HG03025 (cell line): ENCODE data around the gene PLAAT3.
"Not testable (repeated sequence)": the region's sequence is repeated elsewhere in the genome, so short reads cannot be mapped to it uniquely, and the experiment has no call there.

ENCODE experiments used
- ATAC-seq: cut with Tn5 transposase; IDR thresholded peaks from one replicate; pipeline ENCODE4 v1.9.1; 2021; ENCODE audit warnings: mild to moderate bottlenecking, moderate library complexity; ENCODE audit not compliant: unreplicated experiment, low FRiP score

The PLAAT3 gene

DNA sequence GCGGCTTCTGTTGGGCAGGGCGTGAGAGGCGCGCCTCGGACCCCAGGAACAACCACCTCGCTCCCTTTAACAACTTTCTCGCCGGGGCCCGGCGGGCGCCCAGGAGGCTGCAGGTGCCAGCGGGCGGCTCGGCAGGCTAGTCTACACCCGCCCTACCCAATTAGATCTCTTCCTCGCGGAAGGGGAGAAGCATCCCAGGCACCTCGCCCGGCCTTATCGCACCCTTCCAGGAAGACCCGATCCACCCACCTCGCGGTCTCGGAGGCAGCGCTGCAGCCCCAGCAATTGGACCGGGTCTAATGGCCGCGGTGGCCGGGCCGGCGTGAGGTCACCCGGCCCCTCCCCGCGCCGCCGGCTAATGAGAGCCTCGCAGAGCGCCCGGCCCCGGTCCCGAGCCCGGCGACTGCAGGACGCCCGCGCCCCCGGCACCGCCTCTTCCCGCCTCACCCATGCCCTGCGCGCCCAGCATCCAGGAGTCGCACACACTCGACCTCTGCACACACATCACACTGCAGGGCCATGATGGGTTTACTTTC lies at the start of gene PLAAT3:
TSS of gene PLAAT3 (minus strand) at position 298 of the 536 bp plus-strand sequence. CDS start 419 bp downstream, outside the sequence.
- ATAC-seq, result no peak

DNA sequence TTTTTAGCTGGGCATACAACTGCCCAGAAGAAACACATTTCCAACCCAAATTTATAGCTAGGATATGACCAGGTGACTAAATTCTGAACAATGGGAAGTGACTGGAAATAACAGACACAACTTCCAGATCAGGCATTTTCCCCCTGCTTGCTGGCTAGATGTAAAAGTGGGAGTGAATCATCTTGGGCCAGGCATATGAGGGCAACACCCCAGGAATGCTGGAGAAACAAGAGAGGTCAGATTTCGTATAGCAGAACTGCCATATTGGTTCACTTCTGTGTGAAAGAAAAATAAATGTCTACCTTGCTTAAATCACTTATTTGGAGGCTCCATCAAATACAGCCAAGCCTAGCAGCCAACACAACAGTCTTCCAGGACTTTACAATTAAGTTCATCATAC lies 49.6 kb upstream of the PLAAT3 start:
- no peak for ATAC-seq

DNA sequence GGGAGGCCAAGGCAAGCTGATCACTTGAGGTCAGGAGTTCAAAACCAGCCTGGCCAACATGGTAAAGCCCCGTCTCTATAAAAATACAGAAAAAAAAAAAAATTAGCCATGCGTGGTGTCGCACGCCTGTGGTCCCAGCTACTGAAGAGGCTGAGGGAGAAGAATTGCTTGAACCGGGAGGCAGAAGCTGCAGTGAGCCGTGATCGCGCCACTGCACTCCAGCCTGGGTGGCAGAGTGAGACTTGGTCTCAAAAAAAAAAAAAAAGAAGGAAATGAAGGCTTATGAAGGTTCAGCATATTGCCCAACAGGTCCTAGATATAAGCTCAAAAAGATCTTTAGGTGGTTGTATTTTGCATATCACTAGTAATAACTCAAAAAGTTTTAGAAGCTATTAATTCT lies 46.7 kb upstream of the PLAAT3 start:
- ATAC-seq, result no peak

DNA sequence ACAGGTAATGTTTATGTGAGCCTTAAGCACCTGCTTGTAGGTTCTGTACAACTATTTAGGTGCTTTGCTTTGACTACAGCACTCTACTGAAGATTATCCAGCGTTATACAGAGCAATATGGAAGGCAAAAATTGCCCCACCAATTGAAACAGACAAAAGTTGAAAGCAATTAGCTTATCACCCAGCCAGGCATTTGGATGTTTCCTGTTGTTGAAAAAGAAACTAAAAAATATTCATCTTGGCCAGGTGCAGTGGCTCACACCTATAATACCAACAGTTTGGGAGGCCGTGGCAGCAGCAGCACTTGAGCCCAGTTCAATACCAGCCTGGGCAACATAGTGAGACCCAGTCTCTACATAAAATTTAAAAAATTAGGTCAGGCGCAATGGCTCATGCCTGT lies 38.4 kb upstream of the PLAAT3 start:
- no peak for ATAC-seq

DNA sequence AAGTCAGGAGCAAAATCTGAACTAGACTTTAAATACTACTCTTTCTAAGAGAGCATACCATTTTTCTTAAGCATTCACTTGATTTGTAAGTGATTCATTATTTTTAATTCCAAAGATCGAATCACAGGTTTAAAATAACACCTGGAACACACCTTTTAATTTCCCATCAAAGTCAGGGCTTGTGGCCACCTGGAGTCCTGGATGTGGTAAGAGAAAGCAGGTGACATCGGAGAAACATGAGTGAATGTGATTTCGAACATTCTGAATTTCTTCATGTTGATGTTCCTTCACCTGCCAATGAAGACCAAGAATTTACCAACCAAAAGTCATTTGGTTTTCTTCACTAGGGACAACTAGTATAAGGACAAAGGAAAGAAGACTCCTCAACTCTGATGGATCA lies 29.0 kb upstream of the PLAAT3 start:
- no peak for ATAC-seq

DNA sequence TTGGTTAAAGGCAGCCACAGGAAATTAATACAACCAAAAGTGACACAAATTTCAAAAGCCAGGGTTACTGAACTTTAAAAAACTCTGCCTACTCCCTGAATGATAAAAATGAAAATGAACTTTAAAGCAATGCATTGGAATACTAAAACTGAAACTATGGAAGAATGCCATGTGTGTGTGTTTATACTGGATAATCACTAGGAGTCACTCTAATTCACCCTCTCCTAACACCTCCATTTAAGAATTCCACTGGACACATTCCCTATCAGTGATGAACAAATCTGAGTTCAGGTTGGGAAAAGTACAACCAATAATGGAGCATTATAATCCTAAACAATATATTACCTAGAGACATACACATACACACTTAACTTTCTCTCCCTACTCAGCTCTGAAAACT lies 27.5 kb upstream of the PLAAT3 start:
- ATAC-seq, result no peak

DNA sequence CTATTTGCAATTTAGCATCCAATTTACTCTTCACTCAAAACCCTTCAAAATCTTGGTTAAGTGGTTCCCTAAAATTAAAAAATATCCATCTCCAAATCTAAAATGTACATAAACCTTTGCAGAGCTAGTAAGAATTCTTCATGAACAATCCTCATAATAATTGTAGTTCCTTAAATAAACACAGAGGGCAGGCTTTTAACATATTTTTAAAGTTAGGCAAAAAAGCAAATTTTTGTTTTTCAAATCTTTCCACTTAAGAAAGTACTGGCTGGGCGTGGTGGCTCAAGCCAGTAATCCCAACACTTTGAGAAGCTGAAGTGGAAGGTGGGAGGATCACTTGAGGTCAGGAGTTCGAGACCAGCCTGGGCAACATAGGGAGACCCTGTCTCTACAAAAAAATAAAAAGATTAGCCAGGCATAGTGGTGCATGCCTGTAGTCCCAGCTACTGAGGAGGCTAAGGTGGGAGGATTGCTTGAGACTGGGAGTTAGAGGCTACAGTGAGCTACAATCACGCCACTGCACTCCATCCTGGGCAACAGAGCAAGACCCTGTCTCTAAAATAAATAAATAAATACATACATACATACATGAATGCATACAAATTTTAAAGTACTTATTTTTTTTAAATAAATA lies 25.1 kb upstream of the PLAAT3 start:
- no peak for ATAC-seq

DNA sequence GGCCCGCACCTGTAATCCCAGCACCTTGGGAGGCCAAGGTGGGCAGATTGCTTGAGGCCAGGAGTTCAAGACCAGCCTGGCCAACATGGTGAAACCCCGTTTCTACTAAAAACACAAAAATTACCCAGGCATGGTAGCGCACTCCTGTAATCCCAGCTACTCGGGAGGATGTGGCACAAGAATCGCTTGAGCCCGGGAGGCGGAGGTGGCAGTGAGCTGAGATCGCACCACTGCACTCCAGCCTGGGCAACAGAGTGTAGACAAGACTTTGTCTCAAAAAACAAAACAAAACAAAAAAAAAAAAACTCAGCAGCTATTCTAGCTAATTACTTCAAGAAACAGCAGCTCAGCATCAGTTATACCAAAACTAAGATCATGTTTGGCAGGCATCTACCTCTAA lies 24.2 kb upstream of the PLAAT3 start:
- not testable (repeated sequence) for ATAC-seq

DNA sequence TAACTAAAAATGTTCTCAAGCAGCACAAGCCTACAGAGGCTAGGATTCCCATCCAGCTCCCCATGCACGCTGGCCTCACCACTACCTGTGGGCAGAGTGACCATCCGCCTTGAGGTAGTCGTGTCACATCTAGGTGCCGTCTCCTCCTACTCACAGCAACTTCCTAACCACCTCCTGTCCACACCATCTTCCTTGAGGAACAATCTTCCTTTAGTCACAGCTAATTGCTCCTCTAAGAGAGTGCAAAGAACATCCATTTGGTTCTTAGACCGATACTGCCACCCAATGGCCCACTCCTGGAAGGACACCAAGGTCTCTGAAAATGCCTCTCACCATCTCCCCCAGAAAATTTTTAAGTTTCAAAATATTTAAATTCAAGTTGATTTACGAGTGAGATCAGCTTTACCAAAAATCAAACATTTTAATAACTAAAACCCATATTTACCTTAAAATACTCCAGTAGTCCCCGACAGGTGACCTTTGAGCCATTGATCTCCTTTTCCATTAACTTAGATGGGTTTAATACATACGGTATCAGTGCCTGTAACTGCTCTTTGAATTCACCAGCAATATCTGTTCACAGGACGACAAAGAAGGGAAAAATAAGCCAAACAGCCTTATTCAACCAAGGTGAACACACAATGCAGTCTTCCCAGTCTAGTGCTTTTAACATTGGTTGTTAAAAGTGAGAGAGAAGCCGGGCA lies 21.7 kb upstream of the PLAAT3 start:
- no peak for ATAC-seq

DNA sequence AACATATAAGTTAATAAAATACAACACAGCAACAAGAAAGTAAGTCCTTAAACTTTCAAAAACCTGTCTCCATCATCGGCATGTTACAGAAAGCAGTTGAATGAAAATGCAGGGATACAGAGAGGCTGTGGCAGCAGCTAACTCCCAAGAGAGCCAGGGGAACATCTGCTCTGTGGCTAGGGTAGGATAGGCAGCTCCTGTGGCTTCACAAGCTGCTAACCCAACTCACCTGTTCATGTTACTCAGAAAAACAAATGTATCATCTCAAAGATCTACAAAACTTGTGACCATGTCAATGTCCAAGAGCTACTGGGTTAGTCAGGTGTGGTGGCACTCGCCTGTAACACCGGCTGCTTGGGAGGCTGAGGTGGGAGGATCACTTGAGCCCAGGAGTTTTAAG lies 15.2 kb upstream of the PLAAT3 start:
- no peak for ATAC-seq

DNA sequence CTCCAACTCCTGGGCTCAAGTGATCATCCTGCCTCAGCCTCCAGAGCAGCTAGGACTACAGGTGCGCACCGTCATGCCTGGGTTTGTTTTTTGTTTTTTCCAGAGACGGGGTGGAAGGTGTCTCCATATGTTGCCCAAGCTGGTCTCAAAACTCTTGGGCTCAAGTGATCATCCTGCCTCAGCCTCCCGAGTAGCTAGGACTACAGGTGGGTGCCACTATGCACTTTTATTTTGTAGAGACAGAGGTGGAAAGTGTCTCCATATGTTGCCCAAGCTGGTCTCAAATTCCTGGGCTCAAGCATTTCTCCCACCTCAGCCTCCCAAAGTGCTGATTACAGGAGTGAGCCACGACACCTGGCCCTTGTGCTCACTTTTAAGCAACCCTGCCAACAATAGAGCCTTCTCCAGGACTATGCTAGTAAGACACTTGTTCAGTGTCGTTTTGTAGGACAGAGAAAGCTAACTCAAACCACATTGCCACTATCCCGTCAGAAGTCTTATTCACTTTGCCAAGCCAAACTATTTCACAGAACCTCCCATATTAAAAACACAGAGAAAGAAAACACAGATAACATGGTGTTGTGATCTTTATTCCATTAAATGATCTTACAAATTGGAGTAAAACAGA lies 9.4 kb upstream of the PLAAT3 start:
- ATAC-seq, result no peak

DNA sequence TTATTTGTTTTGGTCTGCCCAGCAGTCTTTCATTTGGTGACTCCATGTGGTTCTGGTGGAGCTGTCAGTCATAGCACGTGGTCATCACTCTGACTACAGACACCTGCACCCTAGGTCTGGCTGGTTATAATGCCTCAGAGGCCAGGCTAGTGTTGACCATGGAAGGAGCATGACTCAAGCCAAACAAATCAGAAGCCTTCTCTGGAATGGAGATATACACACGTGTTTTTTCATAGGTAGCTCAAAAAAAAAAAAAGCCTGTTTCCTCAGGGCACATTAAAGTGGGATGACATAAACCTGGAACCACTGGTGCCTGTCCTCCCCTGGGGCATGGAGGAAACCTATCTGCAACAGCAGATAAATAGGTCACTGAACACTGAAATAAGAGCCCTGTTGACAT lies 8.1 kb upstream of the PLAAT3 start:
- no peak for ATAC-seq

DNA sequence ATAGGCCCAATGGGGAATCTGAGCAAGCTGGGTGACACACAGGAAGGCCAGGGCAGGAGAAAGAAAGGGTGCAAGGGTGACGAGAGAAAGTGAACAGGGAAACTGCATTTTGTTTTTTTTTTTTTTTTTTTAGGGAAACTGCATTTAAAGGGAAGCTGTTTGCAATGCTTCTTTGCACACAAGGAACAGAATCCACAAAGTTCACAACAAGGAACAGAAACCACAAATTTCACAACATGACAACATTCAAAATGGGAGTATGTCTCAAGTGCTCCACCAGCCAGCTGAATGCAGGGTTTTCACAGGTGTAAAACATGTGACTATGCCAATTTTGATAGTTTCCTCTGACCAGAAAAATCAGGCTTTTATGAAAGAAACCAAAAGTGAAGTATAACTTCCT lies 6.8 kb upstream of the PLAAT3 start:
- ATAC-seq, result no peak

DNA sequence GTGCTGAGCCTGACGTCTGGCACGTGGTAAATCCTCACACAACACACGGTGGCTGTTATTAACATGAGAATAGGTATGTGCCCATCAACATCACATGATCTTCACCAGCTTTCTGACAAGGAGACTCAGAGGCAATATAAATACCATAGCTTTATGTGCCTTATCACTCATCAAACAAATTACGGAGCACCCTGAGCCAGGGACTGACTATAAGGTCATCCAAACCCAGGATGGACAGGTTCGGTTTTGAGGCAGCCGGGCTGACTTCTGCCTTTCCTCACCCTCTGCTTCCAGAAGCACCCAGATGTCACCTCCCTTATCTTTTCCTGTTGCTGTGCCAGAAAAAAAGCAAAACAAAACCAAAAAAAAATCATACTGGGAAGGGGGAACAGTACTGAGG lies 5.7 kb upstream of the PLAAT3 start:
- ATAC-seq, result no peak

DNA sequence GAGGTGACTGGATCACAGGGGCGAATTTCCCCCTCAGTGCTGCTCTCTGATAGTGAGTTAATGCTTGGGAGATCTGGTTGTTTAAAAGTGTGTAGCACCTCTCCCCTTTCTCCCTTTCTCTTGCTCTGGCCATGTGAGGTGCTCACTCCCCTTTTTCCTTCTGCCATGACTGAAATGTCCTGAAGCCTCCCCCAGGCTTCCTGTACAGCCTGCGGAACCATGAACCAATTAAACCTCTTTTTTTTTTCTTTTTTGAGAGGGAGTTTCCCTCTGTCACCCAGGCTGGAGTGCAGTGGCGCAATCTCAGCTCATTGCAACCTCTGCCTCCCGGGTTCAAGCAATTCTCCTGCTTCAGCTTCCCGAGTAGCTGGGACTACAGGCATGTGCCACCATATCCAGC lies 3.5 kb upstream of the PLAAT3 start:
- not testable (repeated sequence) for ATAC-seq

DNA sequence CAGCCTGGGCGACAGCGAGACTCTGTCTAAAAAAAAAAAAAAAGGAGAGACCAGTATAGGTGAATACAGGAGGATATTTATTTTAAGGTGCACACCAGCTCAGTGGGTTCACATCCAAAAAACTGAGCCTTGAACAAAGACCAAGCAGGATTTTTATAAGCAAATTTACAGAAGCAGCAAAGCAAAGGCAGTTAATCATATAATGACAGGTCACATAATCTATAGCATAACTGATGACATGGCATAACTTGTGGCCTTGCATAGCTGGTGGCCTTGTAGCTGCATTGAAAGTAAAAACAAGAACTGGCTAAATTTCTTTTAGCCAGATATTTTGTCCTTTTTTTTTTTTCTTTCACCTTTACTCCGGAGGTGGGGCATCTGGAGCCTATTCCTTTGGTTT lies 2.7 kb upstream of the PLAAT3 start:
- ATAC-seq, result no peak

DNA sequence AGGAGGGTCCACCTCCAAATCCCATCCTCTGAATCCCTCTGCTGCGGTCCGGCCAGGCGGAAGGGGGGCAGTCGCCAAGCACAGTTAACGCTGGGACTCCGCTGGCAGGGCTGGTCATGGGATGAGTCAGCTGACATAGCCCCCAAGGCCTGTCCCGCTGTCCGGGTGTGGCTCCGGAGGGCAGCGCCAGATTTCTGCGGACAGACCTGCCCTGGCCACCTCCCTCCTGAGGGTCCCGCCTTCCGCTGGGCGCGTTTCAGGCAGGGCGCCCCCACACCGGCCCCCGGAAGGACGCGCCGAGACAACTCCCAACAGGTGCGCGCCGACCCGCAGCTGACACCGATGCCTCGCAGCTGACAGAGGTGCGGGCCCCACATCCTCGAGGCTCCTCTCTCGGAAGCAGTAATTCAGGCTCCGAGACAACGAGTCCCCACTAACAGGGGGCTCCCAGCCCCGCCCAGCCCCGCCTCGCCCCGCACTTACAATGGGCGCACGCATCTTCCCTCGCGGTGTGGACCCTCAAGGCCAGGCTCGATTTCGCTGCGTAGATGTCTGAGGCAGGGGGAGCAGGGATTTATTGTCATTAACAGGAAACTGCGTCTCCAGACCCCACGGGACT lies 607 bp downstream of the PLAAT3 start:
- no peak for ATAC-seq

DNA sequence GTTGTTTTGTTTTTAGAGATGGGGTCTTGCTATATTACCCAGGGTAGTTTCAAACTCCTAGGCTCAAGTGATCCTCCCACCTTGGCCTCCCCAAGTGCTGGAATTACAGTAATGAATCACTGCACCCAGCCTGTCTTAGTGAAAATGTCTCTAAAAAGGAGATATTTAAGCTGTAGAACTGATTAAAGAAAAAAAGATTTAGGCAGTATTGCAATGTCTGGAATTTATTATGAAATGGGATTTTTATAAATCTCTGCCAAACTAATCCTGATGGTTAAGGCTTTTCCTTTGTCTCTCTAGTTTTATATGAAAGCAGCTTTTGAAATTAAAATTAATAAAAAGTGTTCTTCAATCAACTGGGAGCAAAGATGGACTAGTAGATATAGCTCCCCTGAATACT lies 2.1 kb downstream of the PLAAT3 start:
- no peak for ATAC-seq

DNA sequence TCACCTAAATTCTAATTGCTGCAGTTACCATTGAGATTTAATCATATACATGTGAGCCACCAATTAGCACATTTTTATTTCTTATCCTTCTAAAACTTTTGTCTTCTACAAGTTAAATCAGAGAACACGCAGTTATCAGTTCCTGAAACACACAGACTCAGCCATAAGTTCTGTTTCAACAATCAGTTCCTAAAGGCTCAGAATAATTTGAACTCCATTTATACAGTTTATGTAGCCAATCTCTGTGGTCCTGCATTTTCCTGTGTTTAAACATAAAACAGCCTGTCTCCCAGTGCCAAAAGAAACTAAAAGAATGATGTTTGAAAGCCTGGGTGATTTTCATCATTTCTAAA lies 2.9 kb downstream of the PLAAT3 start:
- no peak for ATAC-seq

DNA sequence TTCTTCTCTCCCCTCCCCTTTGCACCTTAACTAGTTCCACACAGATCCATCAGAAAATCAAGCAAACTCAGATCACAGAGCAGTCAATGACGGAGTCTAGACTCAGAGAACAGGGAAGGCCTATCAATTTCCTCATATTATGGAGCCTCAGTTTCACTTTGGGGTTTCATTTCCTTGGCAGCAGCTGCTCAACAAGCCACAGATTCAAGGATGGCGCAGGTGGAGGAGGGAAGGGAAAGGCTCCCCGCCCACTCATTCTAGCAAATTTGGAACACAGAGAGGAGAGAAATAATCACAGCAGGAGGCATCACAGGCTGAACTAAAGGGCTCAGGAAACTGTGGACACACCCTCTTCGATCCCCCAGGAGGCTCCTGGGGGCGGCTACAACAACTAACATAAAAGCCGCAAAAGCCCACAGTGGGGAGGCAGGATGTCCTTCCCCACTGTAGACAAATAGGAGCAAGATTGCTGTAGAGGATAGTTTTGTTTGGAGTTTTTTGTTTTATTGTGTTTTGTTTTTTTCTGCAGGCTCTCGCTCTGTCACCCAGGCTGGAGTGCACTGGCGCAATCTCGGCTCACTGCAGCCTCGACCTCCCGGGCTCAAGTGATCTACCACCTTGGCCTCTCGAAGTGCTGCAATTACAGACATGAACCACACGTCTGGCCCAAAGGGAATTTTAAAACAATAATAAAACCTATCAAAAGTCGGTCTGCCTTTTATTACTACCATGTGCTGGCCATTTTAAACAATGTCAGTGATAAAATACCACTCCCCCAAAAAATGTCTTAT lies 3.4 kb downstream of the PLAAT3 start:
- no peak for ATAC-seq
